Renal pelvis (tissue), 4 donors: ENCODE measurements around the gene STRADB. TPM values are rescaled to one million over a fixed set of nuclear protein-coding genes. Genes with fewer than 3 reads are reported as not detected.
"Not testable (repeated sequence)": the region's sequence is repeated elsewhere in the genome, so short reads cannot be mapped to it uniquely, and the experiment has no call there.

ENCODE experiments used
- DNase-seq: peaks from one replicate; pipeline ENCODE4 v3.0.0-alpha.2; 2013
- polyA plus RNA-seq, 3 donors: library from polyadenylated mRNA; unstranded; fragments of 120-200 nt; gene quantifications; one replicate each; pipeline ENCODE4 v1.2.1, GENCODE V29; 2013; ENCODE audit not compliant: insufficient read length in 3 of 3

Gene STRADB
- polyA plus RNA-seq, 3 donors: 63.8 to 110 (median 101) TPM

- DNase-seq: no peak
Measured at GRCh38 chr2:201458381-201458780, 6.8 kb downstream of the STRADB start.

GRCh38 chr2:201460532-201460931 is 9.0 kb downstream of the STRADB start:
- DNase-seq: no peak

GRCh38 chr2:201464547-201464946 is 13.0 kb downstream of the STRADB start:
- DNase-seq: no peak

GRCh38 chr2:201465524-201465971 is 14.0 kb downstream of the STRADB start:
- no peak for DNase-seq

- peak; percentile 56 for DNase-seq
Measured at GRCh38 chr2:201466050-201466675, 14.6 kb downstream of the STRADB start.

- no peak for DNase-seq
Measured at GRCh38 chr2:201467666-201468065, 16.1 kb downstream of the STRADB start.

GRCh38 chr2:201470821-201471731 is 19.5 kb downstream of the STRADB start:
- no peak for DNase-seq

GRCh38 chr2:201471732-201472393 is 20.3 kb downstream of the STRADB start:
- no peak for DNase-seq

GRCh38 chr2:201472411-201472810 is 20.9 kb downstream of the STRADB start:
- no peak for DNase-seq

- DNase-seq: no peak
Measured at GRCh38 chr2:201482543-201482942, 31.0 kb downstream of the STRADB start.

GRCh38 chr2:201483342-201483741 is 31.8 kb downstream of the STRADB start:
- no peak for DNase-seq

GRCh38 chr2:201483758-201484157 is 32.2 kb downstream of the STRADB start:
- DNase-seq: not testable (repeated sequence)

GRCh38 chr2:201484805-201485204 is 33.3 kb downstream of the STRADB start:
- no peak for DNase-seq

GRCh38 chr2:201490291-201490690 is 38.8 kb downstream of the STRADB start:
- DNase-seq: no peak

GRCh38 chr2:201496785-201497184 is 45.2 kb downstream of the STRADB start:
- DNase-seq: no peak

GRCh38 chr2:201500534-201500933 is 49.0 kb downstream of the STRADB start:
- no peak for DNase-seq

- no peak for DNase-seq
Measured at GRCh38 chr2:201502713-201503112, 51.2 kb downstream of the STRADB start.

- no peak for DNase-seq
Measured at GRCh38 chr2:201507725-201508124, 56.2 kb downstream of the STRADB start.

GRCh38 chr2:201513271-201513670 is 61.7 kb downstream of the STRADB start:
- DNase-seq: no peak

- DNase-seq: no peak
Measured at GRCh38 chr2:201515573-201516246, 64.2 kb downstream of the STRADB start.

GRCh38 chr2:201517094-201517493 is 65.6 kb downstream of the STRADB start:
- no peak for DNase-seq

GRCh38 chr2:201520201-201520600 is 68.7 kb downstream of the STRADB start:
- DNase-seq: no peak
